Putamen (tissue), 1 donor: Measurements from ENCODE around the gene NSD2.
"Not testable (repeated sequence)": the region's sequence is repeated elsewhere in the genome, so short reads cannot be mapped to it uniquely, and the experiment has no call there.

Experiments used
- DNase-seq: peaks from one replicate; pipeline ENCODE4 v3.0.0-alpha.2; 2016; ENCODE audit warnings: low spot score

Gene NSD2

GRCh38 chr4:1870578-1871443 is at the start of gene NSD2:
TSS of gene NSD2 (plus strand) at chr4:1871393. CDS start at chr4:1900655, 29,262 bp downstream.
- DNase-seq = peak; percentile 87

DNA sequence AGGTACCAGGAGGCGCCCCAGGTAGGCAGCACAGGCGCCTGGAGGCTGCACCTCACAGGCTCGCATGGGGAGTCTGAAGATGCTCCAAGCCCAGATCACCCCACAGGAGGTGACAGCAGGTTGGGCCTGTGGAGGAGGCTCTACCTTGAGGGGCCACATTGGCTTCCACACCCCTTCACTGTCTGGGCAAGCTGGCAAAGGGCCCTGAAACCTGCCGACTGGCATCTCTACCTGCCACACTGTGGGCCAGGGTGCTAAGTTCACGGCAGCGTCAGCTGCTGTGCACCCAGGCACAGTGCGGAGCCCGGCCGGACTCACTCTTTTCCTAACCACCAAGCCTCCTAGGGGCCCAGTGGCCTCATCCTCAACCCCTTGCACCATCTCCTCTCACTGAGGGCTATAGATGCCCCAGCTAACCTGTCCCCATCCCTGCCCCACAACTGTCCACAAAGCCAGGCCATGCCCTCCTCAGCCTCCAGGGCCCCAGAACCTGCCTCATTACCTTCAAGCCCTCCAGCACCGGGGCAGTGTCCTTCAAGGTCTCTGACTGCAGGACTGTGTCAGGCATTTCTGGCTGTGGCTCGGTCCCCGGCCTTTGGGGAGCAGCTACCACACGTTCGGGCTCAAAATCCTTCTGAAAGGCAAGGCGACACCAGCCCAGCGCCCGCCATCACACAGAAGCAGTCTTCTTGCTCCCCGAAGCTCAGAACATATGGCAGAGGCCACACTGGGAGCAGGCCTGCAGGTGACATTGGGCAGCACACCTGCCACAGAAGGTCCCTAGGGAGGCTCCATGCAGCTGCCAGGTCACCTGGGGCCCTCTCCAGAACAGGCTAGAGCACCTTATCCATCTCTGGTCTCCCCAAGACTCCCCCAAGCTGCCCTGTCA is 49.3 kb upstream of the NSD2 start:
- no peak for DNase-seq

DNA sequence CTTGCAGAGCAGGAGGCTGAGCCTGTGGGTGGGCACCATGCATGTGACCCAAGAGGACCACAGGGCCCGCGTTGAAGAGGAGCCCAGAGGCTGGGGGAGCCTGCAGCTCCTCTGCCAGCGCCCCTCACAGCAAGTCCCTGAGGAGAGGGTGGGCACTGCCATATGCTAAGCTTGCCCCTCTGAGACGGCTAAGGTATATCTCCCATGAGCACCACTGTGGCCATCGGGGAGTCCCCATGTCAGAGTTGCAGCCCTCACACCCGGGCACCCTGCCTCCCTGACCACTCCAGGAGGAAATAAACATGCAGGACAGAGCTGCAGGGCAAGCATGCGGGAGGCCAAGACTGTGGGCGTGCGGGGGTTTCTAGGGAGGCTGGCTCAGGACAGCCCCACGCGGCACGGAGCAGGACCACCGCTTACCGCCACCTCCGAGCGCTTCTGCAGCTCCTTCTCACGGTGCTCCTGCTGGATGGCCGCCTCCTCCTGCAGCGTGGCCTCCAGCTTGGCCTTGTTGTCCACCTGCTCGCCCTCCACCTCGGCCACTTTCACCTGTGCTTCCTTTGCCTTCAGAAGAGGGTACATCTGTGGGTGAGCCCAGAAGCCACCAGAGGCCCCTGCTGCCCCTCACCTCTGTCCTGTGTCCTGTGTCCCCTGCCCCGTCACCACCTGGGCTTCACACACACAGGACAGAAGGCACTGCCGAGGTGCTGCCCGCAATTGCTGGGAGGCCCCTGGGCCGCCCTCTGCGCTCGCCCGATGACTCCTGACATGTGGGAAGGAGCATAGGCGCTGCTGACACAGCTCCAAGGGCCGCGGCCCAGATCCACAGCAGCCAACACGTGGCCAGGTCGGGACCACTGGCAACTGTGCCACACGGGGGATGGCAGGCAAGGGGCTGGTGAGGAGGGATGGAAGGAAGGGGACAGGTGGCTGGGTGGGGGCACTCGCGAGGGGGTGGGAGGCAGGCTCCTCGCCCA is 48.3 kb upstream of the NSD2 start:
- no peak for DNase-seq

DNA sequence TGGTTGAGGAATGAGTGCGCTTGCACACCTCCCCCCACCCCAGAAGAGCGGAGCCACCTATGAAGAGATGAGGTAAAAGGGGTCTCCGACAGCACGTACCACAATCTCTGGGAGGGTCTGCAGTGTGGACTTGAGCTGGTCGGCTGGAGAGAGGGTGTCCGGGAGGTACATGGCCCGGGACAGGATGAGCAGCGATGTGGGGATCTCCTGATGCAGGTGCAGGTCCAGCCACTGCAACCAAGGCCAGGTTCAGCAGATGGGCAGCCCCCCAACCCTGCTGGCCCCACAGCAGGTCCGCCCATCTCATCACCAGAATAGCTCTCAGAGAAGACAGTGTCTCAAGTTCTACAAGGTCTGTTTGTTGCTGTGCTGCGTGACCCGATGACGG is 47.7 kb upstream of the NSD2 start:
- no peak for DNase-seq

DNA sequence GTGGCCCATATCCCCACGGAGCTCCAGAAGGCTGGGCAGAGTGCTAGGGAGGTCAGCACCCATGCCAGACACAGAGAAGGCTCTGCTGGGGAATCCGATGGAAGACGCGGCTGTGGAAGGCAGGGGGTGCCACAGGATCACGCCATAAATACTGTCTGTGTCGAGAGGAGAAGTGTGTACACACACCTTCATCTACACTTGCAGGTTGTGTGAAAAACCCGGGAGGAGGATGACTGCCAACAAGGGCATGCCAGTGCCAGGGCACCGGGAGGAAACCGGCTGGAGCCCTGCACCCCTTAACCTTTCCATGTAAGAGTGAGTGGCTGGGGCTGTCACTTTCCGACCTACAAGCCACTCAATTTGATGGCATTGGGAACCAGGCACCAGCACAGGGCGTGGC is 46.4 kb upstream of the NSD2 start:
- no peak for DNase-seq

GRCh38 chr4:1825326-1825725 is 45.9 kb upstream of the NSD2 start:
- no peak for DNase-seq

- no peak for DNase-seq
Measured at GRCh38 chr4:1826531-1827350, 44.5 kb upstream of the NSD2 start.

- no peak for DNase-seq
Measured at GRCh38 chr4:1830234-1830633, 41.0 kb upstream of the NSD2 start.

- no peak for DNase-seq
Measured at GRCh38 chr4:1830642-1831228, 40.5 kb upstream of the NSD2 start.

- no peak for DNase-seq
Measured at GRCh38 chr4:1831331-1831730, 39.9 kb upstream of the NSD2 start.

DNA sequence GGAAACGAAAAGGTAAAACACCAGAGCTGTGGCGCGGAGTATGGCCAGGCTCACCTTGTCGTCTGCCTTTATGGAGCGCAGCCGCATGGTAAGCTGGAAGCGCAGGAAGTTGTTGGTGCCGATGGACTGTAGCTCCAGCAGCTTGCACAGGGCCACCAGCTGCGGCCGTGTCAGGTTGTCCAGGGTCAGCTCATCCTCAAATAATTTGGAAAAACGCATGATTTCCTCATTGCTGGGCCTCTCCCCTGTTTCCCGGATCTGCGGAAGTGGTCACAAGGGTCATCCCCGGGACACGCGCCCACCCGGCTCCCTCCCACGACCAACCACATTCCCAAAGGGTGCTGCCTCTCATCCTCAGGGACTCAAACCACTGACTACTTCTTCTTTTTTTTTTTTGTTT is 38.5 kb upstream of the NSD2 start:
- no peak for DNase-seq

- DNase-seq = no peak
Measured at GRCh38 chr4:1833307-1834046, 37.7 kb upstream of the NSD2 start.

DNA sequence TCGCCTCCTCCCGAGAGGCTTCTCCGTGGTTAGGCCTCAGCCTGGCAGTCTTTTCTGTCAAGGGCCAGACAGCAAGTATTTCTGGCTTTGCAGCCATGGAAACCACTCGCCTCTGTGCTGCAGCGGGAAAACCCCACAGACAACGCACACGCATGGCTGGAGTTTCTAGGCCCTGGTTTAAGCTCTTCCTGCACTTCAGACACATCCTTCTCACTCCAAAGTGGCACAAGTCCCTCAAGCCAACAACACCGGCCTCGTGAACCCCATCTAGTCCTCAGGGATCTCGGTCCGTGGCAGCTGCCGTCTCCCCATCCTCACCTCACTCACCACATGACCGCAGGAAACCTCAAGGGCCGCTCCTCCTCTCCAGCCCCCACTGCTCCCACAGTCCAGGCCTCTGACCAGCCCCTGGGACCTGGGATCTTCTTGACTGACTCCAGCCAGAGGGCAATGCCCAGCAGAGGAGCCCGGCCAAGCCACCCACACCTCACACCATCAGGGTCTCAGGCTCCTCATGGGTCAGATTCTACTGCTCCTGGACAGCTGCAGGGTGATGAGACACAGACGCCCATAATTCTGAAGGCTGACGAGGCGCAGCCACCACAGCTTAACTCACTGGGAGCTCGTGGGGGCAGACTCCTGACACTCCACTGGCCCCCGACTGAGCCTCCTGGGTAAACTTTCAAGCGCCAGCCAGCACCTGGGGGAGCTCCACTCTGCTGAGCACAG is 37.0 kb upstream of the NSD2 start:
- DNase-seq = no peak

- not testable (repeated sequence) for DNase-seq
Measured at GRCh38 chr4:1835836-1836235, 35.4 kb upstream of the NSD2 start.

DNA sequence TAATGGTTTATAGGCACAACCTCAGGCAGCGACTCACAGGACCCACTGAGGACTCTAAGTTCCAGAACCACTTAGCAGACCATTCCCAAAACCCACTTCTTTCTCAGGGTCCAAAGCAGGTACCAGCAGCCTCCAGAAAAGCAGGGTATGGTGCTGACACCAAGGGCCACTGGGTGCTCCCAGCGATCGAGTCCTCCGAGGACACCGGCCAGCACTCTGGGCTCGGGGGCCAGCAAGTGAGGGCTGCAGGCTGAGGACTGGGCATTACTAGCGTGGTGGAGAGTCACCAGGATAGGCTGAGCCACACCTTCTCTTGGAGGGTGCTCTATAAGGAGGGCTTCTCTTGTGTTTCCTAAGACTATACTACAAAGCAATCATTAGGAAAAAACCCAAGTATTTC is 34.5 kb upstream of the NSD2 start:
- DNase-seq = no peak

- peak; percentile 36 for DNase-seq
Measured at GRCh38 chr4:1837069-1837468, 34.1 kb upstream of the NSD2 start.

GRCh38 chr4:1839282-1839681 is 31.9 kb upstream of the NSD2 start:
- no peak for DNase-seq

DNA sequence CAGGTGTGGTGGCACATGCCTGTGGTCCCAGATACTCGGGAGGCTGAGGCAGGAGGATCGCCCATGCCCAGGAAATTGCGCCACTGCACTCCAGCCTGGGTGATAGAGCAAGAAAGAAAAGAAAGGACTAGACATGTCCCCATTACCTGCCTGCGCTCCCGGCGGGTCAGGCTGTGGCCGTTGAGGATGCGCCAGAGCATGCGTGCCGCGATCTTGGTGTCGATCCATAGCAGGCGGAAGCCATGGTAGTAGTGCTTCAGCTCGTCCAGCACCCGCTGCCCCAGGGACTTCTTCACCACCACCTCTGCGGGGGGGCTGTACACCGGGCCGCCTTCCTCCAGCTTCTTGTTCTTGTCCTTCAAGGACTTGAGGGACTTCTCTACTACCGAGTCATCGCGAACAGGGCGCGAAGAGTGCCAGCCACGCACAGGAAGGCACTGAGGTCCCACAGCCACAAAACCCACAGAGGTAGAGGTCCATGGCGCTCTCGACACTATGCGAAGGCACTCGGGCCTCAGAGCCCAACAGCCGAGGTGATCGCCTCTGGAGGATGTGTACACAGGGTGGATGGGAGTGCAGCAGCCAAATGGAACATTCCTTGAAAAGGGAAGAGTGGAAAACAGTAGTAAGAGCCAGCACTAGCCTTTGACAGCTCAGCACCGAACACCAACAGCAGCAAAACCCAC is 29.8 kb upstream of the NSD2 start:
- DNase-seq = no peak

GRCh38 chr4:1841887-1842210 is 29.3 kb upstream of the NSD2 start:
- no peak for DNase-seq
